ENCODE results near the gene SEZ6L.

- TF ChIP-seq POLR2A (IDR thresholded peaks at IDR 0.05; ENCODE audit: low read depth, low read length) = no peak
- TF ChIP-seq TAF1 (IDR thresholded peaks at IDR 0.05; ENCODE audit: low read depth, low read length) = no peak
Observed at GRCh38 chr22:26334232-26334631, 165.0 kb downstream of the SEZ6L start.
